Measurements from ENCODE around the gene ZNF146.
"Not testable (repeated sequence)": the region's sequence is repeated elsewhere in the genome, so short reads cannot be mapped to it uniquely, and the experiment has no call there.

The ZNF146 gene

DNA sequence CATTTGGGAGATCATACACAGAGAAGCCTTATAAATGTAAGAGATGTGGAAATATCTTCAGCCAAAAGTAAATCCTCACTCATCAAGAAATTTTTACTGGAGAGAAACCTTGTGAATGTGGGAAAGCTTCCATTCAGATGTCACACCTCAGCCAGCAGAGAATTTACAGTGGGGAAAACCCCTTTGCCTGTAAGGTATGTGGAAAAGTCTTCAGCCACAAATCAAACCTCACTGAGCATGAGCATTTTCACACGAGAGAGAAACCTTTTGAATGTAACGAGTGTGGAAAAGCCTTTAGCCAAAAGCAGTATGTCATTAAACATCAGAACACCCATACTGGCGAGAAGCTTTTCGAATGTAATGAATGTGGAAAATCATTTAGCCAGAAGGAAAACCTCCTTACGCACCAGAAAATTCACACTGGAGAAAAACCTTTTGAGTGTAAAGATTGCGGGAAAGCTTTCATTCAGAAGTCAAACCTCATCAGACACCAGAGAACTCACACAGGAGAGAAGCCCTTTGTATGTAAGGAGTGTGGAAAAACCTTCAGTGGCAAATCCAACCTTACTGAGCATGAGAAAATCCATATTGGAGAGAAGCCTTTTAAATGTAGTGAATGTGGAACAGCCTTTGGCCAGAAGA is 21.5 kb downstream of the ZNF146 start:
- no peak for DNase-seq

DNA sequence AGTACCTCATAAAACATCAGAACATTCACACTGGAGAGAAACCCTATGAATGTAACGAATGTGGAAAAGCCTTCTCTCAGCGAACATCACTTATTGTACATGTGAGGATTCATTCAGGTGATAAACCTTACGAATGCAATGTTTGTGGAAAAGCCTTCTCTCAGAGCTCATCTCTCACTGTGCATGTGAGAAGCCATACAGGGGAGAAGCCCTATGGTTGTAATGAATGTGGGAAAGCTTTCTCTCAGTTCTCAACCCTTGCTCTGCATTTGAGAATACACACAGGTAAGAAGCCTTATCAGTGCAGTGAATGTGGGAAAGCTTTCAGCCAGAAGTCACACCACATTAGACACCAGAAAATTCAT is 22.0 kb downstream of the ZNF146 start:
- DNase-seq = no peak

DNA sequence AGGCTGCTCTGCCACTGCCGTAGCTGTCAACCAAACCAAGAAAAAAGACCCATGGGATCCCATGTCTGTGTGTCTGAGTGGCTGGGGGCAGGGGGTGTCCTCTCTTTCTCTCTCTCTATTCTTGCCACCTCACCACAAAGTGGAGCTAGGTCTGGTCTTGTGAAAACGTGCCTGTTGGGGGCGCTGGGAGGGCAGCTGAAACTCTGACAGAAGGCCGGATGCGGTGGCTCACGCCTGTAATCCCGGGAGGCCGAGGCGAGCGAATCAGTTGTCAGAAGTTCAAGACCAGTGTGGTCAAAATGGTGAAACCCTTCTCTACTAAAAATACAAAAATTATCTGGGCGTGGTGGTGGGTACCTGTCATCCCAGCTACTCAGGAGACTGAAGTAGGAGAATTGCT is 29.2 kb downstream of the ZNF146 start:
- no peak for DNase-seq

DNA sequence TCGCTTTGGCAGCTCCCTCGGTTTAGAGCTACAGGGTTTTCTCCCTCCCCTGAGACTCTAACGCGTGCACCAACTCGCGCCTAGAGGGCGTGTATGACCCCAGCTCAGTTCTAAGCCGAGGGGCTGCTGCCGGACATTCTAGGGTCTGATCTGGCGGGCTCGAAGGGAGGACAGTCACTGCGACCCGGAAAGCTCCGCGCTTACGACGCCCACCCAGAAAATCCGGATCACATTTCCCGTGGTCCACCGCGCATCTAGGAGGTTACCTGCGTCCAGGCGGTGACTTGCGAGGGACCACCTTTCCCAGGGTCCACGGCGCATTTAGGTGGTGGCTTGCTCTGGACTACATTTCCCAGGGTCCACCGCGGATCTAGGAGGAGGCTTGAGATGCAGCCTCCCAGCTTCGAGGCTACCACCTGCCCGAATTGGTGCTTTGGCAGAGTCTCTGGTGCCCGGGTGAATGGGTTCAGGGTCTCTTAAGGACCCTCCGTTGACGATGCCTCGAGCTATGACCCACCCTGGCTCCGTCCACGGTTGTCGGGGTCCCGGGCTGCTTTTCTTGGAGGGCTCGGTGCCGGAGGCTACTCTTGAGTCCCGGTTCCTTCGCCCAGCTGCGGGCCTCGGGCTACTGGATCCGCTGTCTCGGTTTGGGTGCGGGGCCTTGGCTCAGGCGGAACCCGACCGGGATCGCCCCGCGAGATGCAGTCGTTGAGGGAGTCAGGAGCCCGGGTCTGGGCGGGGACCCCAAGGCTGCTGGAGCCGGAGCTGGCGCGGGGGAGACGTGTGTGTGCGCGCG is 30.5 kb downstream of the ZNF146 start:
- no peak for DNase-seq

DNA sequence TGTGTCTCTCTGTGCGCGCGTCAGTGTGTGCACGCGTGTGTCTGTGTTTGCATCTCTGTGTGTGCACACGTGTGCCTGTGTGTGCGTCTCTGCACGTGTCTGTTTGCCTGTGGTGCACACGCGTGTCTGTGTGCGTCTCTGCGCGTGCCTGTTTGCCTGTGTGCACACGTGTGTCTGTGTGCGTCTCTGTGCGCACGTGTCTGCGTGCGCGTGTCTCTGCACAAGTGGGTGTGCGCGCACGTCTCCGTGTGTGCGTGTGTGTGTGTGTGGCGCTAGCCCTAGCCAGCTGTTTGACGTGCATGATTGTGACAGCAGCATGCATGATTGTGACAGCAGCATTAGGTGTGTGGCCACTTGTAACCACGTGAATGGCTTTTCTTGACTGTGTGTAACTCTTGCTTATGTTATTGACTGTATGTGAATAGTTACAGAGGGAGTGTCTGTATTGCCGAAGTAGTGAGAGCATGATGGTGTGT is 31.1 kb downstream of the ZNF146 start:
- no peak for DNase-seq

DNA sequence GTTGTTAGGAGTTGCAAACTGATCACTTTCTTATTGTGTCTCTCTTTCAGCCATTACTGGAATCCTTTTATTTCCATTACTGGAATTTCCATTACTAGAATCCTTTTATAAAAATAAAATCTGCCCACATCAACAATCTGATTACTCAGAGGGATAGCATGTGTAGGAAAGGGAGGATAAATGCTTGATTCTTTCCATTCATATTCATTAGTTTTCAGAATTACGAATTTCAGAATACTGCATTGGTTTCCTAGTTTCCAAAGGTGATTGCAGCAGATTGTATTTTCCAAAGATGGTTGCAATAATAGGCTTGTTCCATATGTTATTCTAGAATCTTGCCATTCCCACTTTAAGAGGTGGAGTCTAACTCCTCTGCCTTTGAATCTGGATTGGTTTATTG is 37.1 kb downstream of the ZNF146 start:
- DNase-seq = no peak

DNA sequence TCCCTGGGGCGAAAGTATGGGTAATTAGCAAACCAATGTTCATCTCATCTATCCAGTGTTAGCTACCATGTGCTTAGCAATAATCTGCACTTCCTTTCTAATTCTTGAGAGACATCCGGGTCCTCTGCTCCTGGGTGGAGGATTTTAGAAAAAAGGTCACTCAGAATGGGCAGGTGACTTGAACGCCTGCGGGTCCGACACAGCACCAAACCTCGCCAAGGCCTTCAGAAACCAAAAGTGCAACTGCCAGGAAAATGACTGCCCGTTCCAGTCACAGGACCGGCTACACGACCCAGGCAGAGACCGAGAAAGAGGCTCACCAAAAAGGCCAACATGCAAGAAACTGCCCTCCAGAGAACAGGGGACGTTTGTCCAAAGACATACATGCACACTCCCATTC is 39.9 kb downstream of the ZNF146 start:
- no peak for DNase-seq

DNA sequence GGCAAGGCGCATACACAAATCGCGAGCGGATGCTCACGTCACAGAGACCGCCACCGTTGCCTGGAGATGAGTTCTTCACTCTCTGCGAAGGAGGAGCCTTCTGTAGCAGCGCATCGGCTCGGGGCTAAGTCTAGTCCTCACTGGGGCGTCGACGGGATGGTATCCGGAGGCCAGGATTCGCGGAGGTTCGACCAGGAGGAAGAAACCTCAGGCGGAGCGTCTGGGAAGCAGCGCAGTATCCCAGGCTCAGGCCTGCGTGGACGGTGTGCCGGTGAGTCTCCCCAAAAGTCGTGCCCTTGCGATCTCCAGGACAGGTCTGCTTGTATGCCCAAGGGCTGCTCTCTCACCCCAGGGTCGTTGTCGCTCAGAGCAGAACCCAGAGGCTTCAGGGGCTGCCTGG is 40.4 kb downstream of the ZNF146 start:
- DNase-seq = no peak

DNA sequence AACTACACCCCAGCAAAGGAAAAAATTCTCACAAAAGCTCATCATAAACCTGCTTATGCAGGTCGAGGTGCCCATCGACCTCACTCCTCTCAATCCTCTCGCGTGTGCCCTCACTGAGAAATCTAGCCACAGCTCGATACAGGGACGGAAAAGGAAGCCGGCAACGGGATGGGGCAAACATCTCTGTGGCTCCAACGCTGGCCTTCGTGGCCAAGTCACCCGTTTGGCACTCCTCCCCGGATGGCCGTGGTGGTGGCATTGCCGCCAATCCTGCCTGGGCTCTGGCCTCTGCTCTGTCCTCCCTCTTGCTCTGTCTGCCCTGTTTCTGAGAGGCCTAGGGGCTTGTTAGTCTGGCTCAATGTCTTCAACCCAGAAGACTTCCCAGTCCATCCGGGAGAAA is 41.2 kb downstream of the ZNF146 start:
- DNase-seq = no peak

DNA sequence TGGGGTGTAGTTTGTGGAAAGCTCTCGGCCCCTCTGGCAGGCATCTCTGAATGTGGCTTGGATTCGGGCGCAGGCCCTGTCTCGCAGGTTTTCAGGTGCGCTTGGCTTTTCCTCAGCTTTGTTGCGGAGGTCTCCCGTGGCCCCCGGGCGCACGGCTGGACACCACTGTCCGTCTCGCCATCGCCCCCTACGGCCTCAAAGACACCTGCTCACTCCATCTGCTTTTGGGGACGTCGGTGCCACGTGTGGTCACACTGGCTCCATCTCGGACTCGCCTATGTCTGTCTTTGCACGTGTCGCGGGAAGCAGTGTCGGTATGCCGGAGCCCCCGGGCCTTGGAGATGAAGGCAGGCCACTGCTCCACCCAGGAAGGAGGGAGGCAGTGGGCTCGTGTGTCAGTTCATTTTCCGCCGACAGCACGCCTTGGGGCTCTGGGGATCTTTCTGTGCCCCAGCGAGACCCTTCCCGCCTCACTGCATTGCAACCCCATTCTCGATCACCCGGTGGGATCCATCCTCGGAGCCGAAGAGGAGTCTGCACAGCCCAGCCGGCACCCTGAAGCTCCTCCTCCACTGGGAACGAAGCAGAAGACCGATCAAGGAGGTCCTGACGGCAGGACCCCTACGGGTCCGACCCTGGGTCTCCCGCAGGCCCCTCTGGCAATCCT is 42.1 kb downstream of the ZNF146 start:
- DNase-seq = no peak

DNA sequence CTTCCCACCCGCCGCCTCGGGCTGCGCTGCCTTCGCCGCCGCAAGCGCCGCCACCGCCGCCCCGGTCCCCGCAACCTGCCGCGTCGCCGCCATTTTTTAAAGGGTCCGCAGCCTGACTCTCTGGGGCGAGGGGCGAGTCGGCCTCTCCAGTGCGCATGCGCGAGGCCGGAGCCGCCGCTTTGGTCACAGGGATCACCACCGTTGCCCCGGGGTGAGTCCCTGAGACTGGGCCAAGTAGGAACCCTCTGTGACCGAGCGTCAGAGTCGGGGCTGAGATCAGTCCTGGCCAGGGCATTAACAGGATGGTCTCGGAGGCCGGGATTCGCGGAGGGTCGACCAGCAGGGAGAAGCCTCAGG is 42.6 kb downstream of the ZNF146 start:
- DNase-seq = no peak

DNA sequence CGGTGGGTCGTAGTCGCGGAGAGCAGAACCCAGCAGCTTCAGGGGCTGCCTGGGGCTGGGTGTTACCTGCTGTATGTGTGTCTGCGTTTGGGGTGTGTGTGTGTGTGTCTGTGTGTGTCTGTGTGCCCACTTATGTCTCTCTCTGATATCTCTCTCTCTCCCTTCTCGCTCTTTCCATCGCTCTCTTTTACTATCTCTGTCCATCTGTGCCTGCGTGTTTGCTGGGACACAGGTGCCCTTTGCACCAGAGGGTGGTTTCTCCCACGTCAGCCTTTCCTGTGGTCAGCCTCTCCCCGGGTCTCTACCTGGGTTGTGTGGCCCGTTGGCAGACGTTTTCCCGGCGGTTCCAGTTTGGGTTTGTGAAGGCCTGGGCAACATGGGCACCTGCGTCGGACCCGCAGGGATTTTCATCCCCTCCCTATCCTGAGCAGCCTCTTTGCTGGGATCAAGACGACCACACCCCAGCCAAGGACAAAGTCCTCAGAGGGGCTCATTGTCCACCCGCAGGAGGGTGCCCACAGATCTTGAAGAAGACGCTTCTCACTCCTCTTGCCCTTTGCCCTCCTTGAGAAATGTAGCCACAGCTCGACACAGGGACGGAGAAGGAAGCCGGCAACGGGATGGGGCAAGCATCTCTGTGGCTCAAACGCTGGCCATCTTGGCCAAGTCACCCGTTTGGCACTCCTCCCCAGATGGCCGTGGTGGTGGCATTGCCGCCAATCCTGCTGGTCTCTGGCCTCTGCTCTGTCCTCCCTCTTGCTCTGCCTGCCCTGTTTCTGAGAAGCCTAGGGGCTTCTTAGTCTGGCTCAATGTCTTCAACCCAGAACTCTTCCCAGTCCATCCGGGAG is 43.3 kb downstream of the ZNF146 start:
- no peak for DNase-seq

DNA sequence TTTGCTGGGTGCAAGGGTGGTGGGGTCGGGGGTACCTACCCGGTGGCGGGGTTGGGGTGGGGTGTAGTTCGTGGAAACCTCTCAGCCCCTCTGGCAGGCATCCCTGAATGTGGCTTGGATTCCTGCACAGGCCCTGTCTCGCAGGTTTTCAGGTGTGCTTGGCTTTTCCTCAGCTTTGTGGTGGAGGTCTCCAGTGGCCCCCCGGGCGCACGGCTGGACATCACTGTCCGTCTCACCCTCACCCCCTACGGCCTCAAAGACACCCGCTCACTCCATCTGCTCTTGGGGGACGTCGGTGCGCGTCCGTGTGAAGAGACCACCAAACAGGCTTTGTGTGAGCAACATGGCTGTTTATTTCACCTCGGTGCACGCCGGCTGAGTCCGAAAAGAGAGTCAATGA is 44.3 kb downstream of the ZNF146 start:
- no peak for DNase-seq

DNA sequence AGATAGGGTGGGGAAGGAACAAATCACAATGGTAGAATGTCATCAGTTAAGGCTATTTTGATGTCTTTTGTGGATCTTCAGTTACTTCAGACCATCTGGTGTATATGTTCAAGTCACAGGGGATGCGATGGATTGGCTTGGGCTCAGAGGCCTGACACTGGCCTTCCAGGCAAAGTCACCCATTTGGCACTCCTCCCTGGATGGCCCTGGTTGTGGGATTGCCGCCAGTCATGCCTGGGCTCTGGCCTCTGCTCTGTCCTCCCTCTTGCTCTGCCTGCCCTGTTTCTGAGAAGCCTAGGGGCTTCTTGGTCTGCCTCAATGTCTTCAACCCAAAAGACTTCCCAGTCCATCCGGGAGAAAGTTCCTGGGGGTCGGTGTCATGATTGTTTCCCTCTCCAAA is 50.2 kb downstream of the ZNF146 start:
- no peak for DNase-seq

DNA sequence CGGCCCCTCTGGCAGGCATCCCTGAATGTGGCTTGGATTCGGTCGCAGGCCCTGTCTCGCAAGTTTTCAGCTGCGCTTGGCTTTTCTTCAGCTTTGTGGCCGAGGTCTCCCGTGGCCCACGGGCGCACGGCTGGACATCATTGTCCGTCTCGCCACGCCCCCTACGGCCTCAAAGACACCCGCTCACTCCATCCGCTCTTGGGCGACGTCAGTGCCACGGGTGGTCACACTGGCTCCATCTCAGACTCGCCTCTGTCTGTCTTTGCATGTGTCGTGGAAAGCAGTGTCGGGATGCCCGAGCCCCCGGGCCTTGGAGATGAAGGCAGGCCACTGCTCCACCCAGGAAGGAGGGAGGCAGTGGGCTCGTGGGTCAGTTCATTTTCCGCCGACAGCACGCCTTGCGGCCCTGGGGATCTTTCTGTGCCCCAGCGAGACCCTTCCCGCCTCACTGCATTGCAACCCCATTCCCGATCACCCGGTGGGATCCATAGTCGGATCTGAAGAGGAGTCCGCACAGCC is 51.0 kb downstream of the ZNF146 start:
- no peak for DNase-seq

DNA sequence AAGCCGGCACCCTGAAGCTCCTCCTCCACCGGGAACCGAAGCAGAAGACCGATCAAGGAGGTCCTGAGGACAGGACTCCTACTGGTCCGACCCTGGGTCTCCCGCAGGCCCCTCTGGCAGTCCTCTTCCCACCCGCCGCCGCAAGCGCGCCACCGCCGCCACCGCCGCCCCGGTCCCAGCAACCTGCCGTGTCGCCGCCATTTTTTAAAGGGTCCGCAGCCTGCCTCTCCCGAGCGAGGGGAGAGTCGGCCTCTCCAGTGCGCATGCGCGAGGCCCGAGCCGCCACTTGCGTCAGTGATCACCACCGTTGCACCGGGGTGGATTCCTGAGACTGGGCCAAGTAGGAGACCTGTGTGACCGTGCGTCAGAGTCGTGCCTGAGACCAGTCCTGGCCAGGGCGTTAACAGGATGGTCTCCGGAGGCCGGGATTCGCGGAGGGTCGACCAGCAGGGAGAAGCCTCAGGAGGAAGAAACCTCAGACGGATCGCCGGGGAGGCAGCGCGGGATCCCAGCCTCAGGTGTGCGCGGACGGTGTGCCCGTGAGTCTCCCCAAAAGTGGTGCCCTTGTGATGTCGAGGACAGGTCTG is 51.6 kb downstream of the ZNF146 start:
- no peak for DNase-seq

DNA sequence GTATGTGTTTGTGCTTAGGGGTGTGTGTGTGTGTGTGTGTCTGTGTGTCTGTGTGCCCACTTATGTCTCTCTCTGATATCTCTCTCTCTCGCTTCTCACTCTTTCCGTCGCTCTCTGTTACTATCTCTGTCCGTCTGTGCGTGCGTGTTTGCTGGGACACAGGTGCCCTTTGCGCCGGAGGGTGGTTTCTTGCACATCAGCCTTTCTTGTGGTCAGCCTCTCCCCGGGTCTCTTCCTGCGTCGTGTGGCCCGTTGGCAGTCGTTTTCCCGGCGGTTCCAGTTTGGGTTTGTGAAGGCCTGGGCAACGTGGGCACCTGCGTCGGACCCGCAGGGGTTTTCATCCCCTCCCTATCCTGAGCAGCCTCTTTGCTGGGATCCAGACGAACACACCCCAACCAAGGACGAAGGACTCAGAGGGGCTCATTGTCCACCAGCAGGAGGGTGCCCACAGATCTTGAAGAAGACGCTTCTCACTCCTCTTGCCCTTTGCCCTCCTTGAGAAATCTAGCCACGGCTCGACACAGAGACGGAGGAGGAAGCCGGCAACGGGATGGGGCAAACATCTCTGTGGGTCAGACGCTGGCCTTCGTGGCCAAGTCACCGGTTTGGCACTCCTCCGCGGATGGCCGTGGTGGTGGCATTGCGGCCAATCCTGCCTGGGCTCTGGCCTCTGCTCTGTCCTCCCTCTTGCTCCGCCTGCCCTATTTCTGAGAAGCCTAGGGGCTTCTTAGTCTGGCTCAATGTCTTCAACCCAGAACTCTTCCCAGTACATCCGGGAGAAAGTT is 52.3 kb downstream of the ZNF146 start:
- no peak for DNase-seq

DNA sequence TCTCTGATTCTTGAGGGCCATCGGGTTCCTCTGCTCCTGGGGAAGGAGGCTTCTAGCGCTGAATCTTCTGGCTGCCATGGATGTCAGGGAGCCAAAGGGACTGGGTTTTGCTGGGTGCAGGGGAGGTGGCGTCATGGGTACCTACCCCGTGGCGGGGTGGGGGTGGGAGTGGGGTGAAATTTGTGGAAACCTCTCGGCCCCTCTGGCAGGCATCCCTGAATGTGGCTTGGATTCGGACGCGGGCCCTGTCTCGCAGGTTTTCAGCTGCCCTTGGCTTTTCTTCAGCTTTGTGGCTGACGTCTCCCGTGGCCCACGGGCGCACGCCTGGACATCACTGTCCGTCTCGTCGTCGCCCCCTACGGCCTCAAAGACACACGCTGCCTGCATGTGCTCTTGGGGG is 53.2 kb downstream of the ZNF146 start:
- DNase-seq = not testable (repeated sequence)

DNA sequence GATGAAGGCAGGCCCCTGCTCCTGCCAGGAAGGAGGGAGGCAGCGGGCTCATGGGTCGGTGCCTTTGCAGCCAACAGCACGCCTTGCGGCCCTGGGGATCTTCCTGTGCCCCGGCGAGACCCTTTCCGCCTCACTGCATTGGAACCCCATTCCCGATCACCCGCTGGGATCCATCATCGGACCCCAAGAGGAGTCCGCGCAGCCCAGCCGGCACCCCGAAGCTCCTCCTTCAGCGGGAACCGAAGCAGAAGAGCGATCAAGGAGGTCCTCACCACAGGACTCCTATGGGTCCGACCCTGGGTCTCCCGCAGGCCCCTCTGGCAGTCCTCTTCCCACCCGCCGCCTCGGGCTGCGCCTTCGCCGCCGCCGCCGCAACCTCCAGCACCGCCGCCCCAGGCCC is 53.7 kb downstream of the ZNF146 start:
- DNase-seq = not testable (repeated sequence)

DNA sequence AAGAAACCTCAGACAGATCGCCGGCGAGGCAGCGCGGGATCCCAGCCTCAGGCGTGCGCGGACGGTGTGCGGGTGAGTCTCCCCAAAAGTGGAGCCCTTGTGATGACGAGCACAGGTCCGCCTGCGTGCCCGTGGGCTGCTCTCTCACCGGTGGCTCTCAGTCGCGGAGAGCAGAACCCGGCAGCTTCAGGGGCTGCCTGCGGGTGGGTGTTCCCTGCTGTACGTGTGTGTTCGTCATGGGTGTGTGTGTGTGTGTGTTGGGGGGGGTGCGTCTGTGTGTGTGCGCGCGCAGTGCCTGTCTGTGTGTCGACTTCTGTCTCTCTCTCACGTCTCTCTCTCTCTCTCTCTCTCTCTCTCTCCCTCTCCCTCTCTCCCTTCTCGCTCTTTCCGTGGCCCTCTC is 54.4 kb downstream of the ZNF146 start:
- DNase-seq = not testable (repeated sequence)
